Loucy (cell line): Measurements from ENCODE around the gene TSPEAR.

ENCODE experiments used
- H2AFZ ChIP-seq: fragments of 200-600 bp; sonication (generic); 2 replicates; pipeline ENCODE4 v1.6.0; 2016; ENCODE audit warnings: antibody characterized with exemption, mild to moderate bottlenecking, low read length, moderate library complexity
- H3F3A ChIP-seq: fragments of 200-600 bp; 2 replicates; pipeline ENCODE4 v1.6.0; 2016; ENCODE audit warnings: antibody characterized with exemption, low read depth, mild to moderate bottlenecking
- H3K27me3 ChIP-seq: fragments of 200-600 bp; sonication (generic); 2 replicates; pipeline ENCODE4 v1.6.1; 2014; ENCODE audit warnings: low read length, mild to moderate bottlenecking; ENCODE audit not compliant: insufficient read depth, poor library complexity, severe bottlenecking
- H3K36me3 ChIP-seq: fragments of 200-600 bp; sonication (generic); 2 replicates; pipeline ENCODE4 v1.6.1; 2016; ENCODE audit warnings: low read length; ENCODE audit not compliant: insufficient read depth
- H3K4me1 ChIP-seq: fragments of 200-600 bp; sonication (generic); 2 replicates; pipeline ENCODE4 v1.5.1; 2014; ENCODE audit warnings: low read length, mild to moderate bottlenecking; ENCODE audit not compliant: insufficient read depth, poor library complexity, severe bottlenecking
- H3K4me2 ChIP-seq: fragments of 200-600 bp; sonication (generic); 2 replicates; pipeline ENCODE4 v1.6.0; 2014; ENCODE audit warnings: antibody characterized with exemption, low read length, low read depth, mild to moderate bottlenecking; ENCODE audit not compliant: poor library complexity, severe bottlenecking
- H3K4me3 ChIP-seq: fragments of 200-600 bp; sonication (generic); 2 replicates; pipeline ENCODE4 v1.5.1; 2014; ENCODE audit warnings: low read length, mild to moderate bottlenecking, mixed read lengths; ENCODE audit not compliant: poor library complexity, severe bottlenecking
- H3K79me2 ChIP-seq: fragments of 200-600 bp; sonication (generic); 2 replicates; pipeline ENCODE4 v1.6.1; 2014; ENCODE audit warnings: low read length; ENCODE audit not compliant: insufficient read depth
- H3K9ac ChIP-seq: fragments of 200-600 bp; sonication (generic); 2 replicates; pipeline ENCODE4 v1.6.0; 2014; ENCODE audit warnings: mild to moderate bottlenecking, low read depth, low read length, moderate library complexity; ENCODE audit not compliant: poor library complexity, severe bottlenecking
- H3K9me2 ChIP-seq: fragments of 200-600 bp; sonication (generic); replicated peaks from 2 replicates; pipeline ENCODE4 v1.6.1; 2016; ENCODE audit warnings: low read depth, low read length, mixed read lengths
- H3K9me3 ChIP-seq: fragments of 200-600 bp; sonication (generic); 2 replicates; pipeline ENCODE4 v1.6.1; 2014; ENCODE audit warnings: mild to moderate bottlenecking, antibody characterized with exemption, low read length, low read depth; ENCODE audit not compliant: insufficient read depth
- H4K20me1 ChIP-seq: fragments of 200-600 bp; sonication (generic); 2 replicates; pipeline ENCODE4 v1.6.0; 2014; ENCODE audit warnings: antibody characterized with exemption, low read length, mild to moderate bottlenecking; ENCODE audit not compliant: insufficient read depth, poor library complexity, severe bottlenecking
- EZH2phosphoT487 ChIP-seq: fragments of 200-600 bp; IDR thresholded peaks from 2 replicates; pipeline ENCODE4 v1.6.1; 2018; ENCODE audit warnings: antibody characterized with exemption, mild to moderate bottlenecking, moderate library complexity, borderline replicate concordance
- TF ChIP-seq, protein P1 (sequence below): fragments of 200-600 bp; sonication (generic); conservative IDR thresholded peaks from 2 replicates; pipeline ENCODE4 v1.5.1; 2014; ENCODE audit warnings: mild to moderate bottlenecking, antibody characterized with exemption, low read length

Gene TSPEAR

DNA sequence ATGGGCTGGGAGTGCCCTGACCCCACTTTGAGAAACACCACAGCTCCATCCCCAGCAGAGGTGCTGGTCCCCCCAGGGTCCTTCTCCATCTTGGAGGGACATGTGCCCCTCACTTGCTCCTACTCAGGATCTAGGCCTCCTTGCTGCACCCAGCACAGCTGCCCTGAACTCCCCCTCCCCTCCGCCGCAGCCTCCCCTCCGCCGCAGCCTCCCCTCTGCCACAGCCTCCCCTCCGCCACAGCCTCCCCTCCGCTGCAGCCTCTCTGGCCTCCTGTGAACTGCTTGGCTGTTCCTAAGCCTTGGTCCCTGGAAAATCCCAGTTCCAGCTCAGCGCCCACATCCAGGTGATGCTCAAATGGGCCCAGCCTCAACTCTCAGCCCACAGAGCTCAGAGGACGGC, 15.9 kb upstream of the TSPEAR start:
- no peaks in the 10 kb centered on the region for H3F3A ChIP-seq
- H3K9ac ChIP-seq, result no peak overlapping the region
- H3K9me3 ChIP-seq, result no peaks in the 10 kb centered on the region
- no peaks in the 10 kb centered on the region for H3K27me3 ChIP-seq
- no peaks in the 10 kb centered on the region for H3K36me3 ChIP-seq
- peaks cover 9% of the 10 kb centered on the region for H3K4me1 ChIP-seq
- H4K20me1 ChIP-seq, result no peaks in the 10 kb centered on the region
- H2AFZ ChIP-seq, result no peak overlapping the region
- H3K4me3 ChIP-seq, result no peak overlapping the region
- H3K4me2 ChIP-seq, result no peak overlapping the region
- H3K9me2 ChIP-seq, result no peaks in the 10 kb centered on the region
- H3K79me2 ChIP-seq, result no peaks in the 10 kb centered on the region
- TF ChIP-seq EZH2phosphoT487, result no peak
- TF ChIP-seq, protein P1, sequence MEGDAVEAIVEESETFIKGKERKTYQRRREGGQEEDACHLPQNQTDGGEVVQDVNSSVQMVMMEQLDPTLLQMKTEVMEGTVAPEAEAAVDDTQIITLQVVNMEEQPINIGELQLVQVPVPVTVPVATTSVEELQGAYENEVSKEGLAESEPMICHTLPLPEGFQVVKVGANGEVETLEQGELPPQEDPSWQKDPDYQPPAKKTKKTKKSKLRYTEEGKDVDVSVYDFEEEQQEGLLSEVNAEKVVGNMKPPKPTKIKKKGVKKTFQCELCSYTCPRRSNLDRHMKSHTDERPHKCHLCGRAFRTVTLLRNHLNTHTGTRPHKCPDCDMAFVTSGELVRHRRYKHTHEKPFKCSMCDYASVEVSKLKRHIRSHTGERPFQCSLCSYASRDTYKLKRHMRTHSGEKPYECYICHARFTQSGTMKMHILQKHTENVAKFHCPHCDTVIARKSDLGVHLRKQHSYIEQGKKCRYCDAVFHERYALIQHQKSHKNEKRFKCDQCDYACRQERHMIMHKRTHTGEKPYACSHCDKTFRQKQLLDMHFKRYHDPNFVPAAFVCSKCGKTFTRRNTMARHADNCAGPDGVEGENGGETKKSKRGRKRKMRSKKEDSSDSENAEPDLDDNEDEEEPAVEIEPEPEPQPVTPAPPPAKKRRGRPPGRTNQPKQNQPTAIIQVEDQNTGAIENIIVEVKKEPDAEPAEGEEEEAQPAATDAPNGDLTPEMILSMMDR, result no peak

DNA sequence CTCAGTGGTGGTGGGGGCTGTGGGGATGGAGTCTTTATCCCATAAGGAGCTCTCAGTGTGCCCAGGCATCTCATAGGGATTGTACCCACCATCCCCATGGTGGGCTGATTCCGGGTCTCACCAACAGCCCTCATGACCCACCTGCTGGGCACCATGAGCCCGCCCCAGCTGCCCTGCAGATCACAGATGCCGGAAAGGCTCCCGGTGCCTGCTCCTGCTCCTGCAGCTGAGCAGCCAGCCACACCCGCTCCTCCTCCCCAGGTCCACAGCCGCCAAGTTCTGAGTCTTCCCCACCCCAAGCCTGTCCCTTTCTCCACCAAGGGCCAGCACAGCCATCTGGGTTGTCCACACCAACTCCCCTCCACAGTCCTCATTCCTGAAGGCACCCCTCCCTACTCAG, 15.5 kb upstream of the TSPEAR start:
- H3K9ac ChIP-seq, result no peak overlapping the region
- no peaks in the 10 kb centered on the region for H3K27me3 ChIP-seq
- no peaks in the 10 kb centered on the region for H4K20me1 ChIP-seq
- H3K36me3 ChIP-seq, result no peaks in the 10 kb centered on the region
- no peak for TF ChIP-seq EZH2phosphoT487
- TF ChIP-seq, protein P1, result no peak
- H3K9me2 ChIP-seq, result no peaks in the 10 kb centered on the region
- no peaks in the 10 kb centered on the region for H3F3A ChIP-seq
- H2AFZ ChIP-seq, result no peak overlapping the region
- no peak overlapping the region for H3K4me2 ChIP-seq
- H3K4me3 ChIP-seq, result no peak overlapping the region
- peaks cover 9% of the 10 kb centered on the region for H3K4me1 ChIP-seq
- H3K9me3 ChIP-seq, result no peaks in the 10 kb centered on the region
- H3K79me2 ChIP-seq, result no peaks in the 10 kb centered on the region

DNA sequence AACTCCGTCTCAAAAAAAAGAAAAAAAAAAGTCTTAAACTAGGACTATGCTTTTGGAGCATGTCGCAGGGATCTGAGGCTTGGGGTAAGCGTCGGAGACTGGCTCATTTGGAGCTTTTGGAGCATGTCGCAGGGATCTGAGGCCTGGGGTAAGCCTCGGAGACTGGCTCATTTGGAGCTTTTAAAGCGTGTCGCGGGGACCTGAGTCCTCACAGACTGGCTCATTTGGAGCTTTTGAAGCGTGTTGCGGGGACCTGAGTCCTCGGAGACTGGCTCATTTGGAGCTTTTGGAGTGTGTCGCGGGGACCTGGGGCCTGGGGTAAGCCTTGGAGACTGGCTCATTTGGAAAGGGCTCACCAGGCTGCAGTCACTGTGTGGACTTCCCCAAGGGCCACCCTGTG, 13.6 kb upstream of the TSPEAR start:
- no peak for TF ChIP-seq EZH2phosphoT487
- TF ChIP-seq, protein P1, result no peak
- Histone ChIP-seq H3F3A (no peaks in the 10 kb centered on the region), H3K36me3 (no peaks in the 10 kb centered on the region), H3K9ac (no peak overlapping the region), H3K9me2 (no peaks in the 10 kb centered on the region), H3K27me3 (no peaks in the 10 kb centered on the region), H3K79me2 (no peaks in the 10 kb centered on the region), H3K4me1 (peaks cover 9% of the 10 kb centered on the region), H3K9me3 (no peaks in the 10 kb centered on the region), H4K20me1 (no peaks in the 10 kb centered on the region), H3K4me3 (no peak overlapping the region), H2AFZ (no peak overlapping the region), H3K4me2 (no peak overlapping the region)
